Measurements from ENCODE around the gene LRIG2. TPM values are rescaled to one million over a fixed set of nuclear protein-coding genes. Genes with fewer than 3 reads are reported as not detected.

Gene LRIG2
- total RNA-seq, 2 experiments from 2014 or later = 12.9 to 15.8 TPM

GRCh38 chr1:113048064-113048463 lies 24.9 kb upstream of the LRIG2 start:
- POLR2A ChIA-PET = no interaction called here

GRCh38 chr1:113053344-113054126 lies 19.5 kb upstream of the LRIG2 start:
- ChIA-PET CTCF (no interaction called here), POLR2A (no interaction called here)

More at GRCh38 chr1:113048064-113048463, 24.9 kb upstream of the LRIG2 start:
- H3K4me3 ChIP-seq (ENCODE audit: low read length) = no peak overlapping the region
- no peaks in the 10 kb centered on the region for H3K9me3 Mint-ChIP-seq
- no peak overlapping the region for H3K4me3 Mint-ChIP-seq
- H3K36me3 Mint-ChIP-seq (ENCODE audit: low read depth) = no peaks in the 10 kb centered on the region
- peaks cover 17% of the 10 kb centered on the region for H3K4me1 ChIP-seq (ENCODE audit: insufficient read depth, low read length)
- no peaks in the 10 kb centered on the region for H3K9me3 ChIP-seq (ENCODE audit: control insufficient read depth in 1 of 2, insufficient read depth in 1 of 2, low read length in 2 of 2)
- H3K36me3 ChIP-seq (ENCODE audit: insufficient read depth, low read length) = no peaks in the 10 kb centered on the region
- CTCF ChIA-PET = no interaction called here
- H3K4me1 Mint-ChIP-seq (ENCODE audit: low read depth) = peaks cover 21% of the 10 kb centered on the region
- no peak for ATAC-seq (ENCODE audit: poor library complexity)
- intact Hi-C loops (cut with DNase I, micrococcal nuclease) = no loop called here
- no peak for DNase-seq
- peaks cover 9% of the 10 kb centered on the region for H3K27me3 Mint-ChIP-seq
- H3K27ac Mint-ChIP-seq = no peak overlapping the region
- H3K27me3 ChIP-seq (ENCODE audit: control insufficient read depth in 1 of 2, insufficient read depth in 2 of 2, low read length in 2 of 2) = no peaks in the 10 kb centered on the region
- H3K27ac ChIP-seq (ENCODE audit: low read depth in 1 of 2, low read length in 2 of 2) = no peak overlapping the region
- TF ChIP-seq CTCF (IDR thresholded peaks at IDR 0.05) = no peak

GRCh38 chr1:113055570-113055969 lies 17.4 kb upstream of the LRIG2 start:
- Histone ChIP-seq H3K27me3 (ENCODE audit: control insufficient read depth in 1 of 2, insufficient read depth in 2 of 2, low read length in 2 of 2) (no peaks in the 10 kb centered on the region), H3K4me3 (ENCODE audit: low read length) (no peak overlapping the region), H3K9me3 (ENCODE audit: control insufficient read depth in 1 of 2, insufficient read depth in 1 of 2, low read length in 2 of 2) (no peaks in the 10 kb centered on the region), H3K36me3 (ENCODE audit: insufficient read depth, low read length) (no peaks in the 10 kb centered on the region), H3K4me1 (ENCODE audit: insufficient read depth, low read length) (peaks cover 6% of the 10 kb centered on the region), H3K27ac (ENCODE audit: low read depth in 1 of 2, low read length in 2 of 2) (no peak overlapping the region)
- Mint-ChIP-seq H3K9me3 (no peaks in the 10 kb centered on the region), H3K4me1 (ENCODE audit: low read depth) (no peaks in the 10 kb centered on the region), H3K27ac (no peak overlapping the region), H3K27me3 (no peaks in the 10 kb centered on the region), H3K4me3 (no peak overlapping the region), H3K36me3 (ENCODE audit: low read depth) (no peaks in the 10 kb centered on the region)
- intact Hi-C loops (cut with DNase I, micrococcal nuclease) = no loop called here
- no peak for DNase-seq
- ATAC-seq (ENCODE audit: poor library complexity) = no peak
- CTCF ChIA-PET = no interaction called here
- POLR2A ChIA-PET = no interaction called here
- no peak for TF ChIP-seq CTCF (IDR thresholded peaks at IDR 0.05)

More at GRCh38 chr1:113053344-113054126, 19.5 kb upstream of the LRIG2 start:
- no peaks in the 10 kb centered on the region for H3K27me3 Mint-ChIP-seq
- Histone ChIP-seq H3K4me1 (ENCODE audit: insufficient read depth, low read length) (peaks cover 6% of the 10 kb centered on the region), H3K36me3 (ENCODE audit: insufficient read depth, low read length) (no peaks in the 10 kb centered on the region), H3K27ac (ENCODE audit: low read depth in 1 of 2, low read length in 2 of 2) (no peak overlapping the region), H3K27me3 (ENCODE audit: control insufficient read depth in 1 of 2, insufficient read depth in 2 of 2, low read length in 2 of 2) (no peaks in the 10 kb centered on the region), H3K4me3 (ENCODE audit: low read length) (no peak overlapping the region), H3K9me3 (ENCODE audit: control insufficient read depth in 1 of 2, insufficient read depth in 1 of 2, low read length in 2 of 2) (no peaks in the 10 kb centered on the region)
- TF ChIP-seq CTCF (IDR thresholded peaks at IDR 0.05) = no peak
- H3K27ac Mint-ChIP-seq = no peak overlapping the region
- peaks cover 5% of the 10 kb centered on the region for H3K4me1 Mint-ChIP-seq (ENCODE audit: low read depth)
- no peaks in the 10 kb centered on the region for H3K36me3 Mint-ChIP-seq (ENCODE audit: low read depth)
- no peak overlapping the region for H3K4me3 Mint-ChIP-seq
- intact Hi-C loops (cut with DNase I, micrococcal nuclease) = no loop called here
- DNase-seq (no peak), ATAC-seq (ENCODE audit: poor library complexity) (no peak)
- H3K9me3 Mint-ChIP-seq = no peaks in the 10 kb centered on the region

All from CD4-positive, alpha-beta T cell (primary cell).